ENCODE measurements around the gene TMEM169. TPM values are rescaled to one million over a fixed set of nuclear protein-coding genes. Genes with fewer than 3 reads are reported as not detected.
A peak's percentile ranks its signal among the peaks of the same experiment; 100 is the strongest.

The TMEM169 gene
- total and polyA plus RNA-seq, 2 of the 13 experiments (the other 11 are each of a cell fraction or from before 2014, with no cell fraction given), result 1.5 to 4.5 TPM

GRCh38 chr2:216083464-216084281, 2.0 kb downstream of the TMEM169 start (continued):
- TF ChIP-seq HNF4G (IDR thresholded peaks at IDR 0.05; ENCODE audit: borderline replicate concordance, low read depth, low read length) (peak; percentile 64; the same call in 1 of the 2 replicates), HNF4G (CRISPR knock-in tag; IDR thresholded peaks at IDR 0.05; ENCODE audit: borderline replicate concordance, low read depth) (no peak), ZBTB46 (CRISPR knock-in tag; IDR thresholded peaks at IDR 0.05; ENCODE audit: borderline replicate concordance) (no peak), CREB3 (CRISPR knock-in tag; IDR thresholded peaks at IDR 0.05) (no peak), NCOA2 (CRISPR knock-in tag; IDR thresholded peaks at IDR 0.05) (0 out of 2 replicates have a peak, but pooled peaks have one; percentile 16), SALL1 (CRISPR knock-in tag; IDR thresholded peaks at IDR 0.05) (peak; percentile 57; the same call in 1 of the 2 replicates), HIVEP1 (CRISPR knock-in tag; IDR thresholded peaks at IDR 0.05) (peak; percentile 44; the same call in 1 of the 2 replicates), ZNF362 (CRISPR knock-in tag; IDR thresholded peaks at IDR 0.05; ENCODE audit: borderline replicate concordance) (no peak), IKZF5 (CRISPR knock-in tag; IDR thresholded peaks at IDR 0.05) (0 out of 2 replicates have a peak, but pooled peaks have one; percentile 31), PCBP1 (IDR thresholded peaks at IDR 0.05; ENCODE audit: borderline replicate concordance, low read depth, low read length) (no peak), POGZ (CRISPR knock-in tag; IDR thresholded peaks at IDR 0.05) (peak; percentile 60; the same call in 1 of the 2 replicates), SOX13 (IDR thresholded peaks at IDR 0.05) (no peak), SOX13 (CRISPR knock-in tag; conservative IDR thresholded peaks at IDR 0.05 in 1 of 2, IDR thresholded peaks at IDR 0.05 in 1 of 2) (no peak; a peak in 1 of 4 replicates), ZNF574 (CRISPR knock-in tag; IDR thresholded peaks at IDR 0.05) (no peak), SRSF9 (IDR thresholded peaks at IDR 0.05; ENCODE audit: borderline replicate concordance, insufficient read depth, low read depth, low read length, poor library complexity, severe bottlenecking) (no peak), ZGPAT (CRISPR knock-in tag; IDR thresholded peaks at IDR 0.05) (peak; percentile 33; the same call in 1 of the 2 replicates), CENPX (CRISPR knock-in tag; IDR thresholded peaks at IDR 0.05) (no peak), ESRRA (CRISPR knock-in tag; IDR thresholded peaks at IDR 0.05; ENCODE audit: low read depth) (0 out of 2 replicates have a peak, but pooled peaks have one; percentile 42)
